Measurements from ENCODE around the gene TOPBP1.

- TF ChIP-seq CTCF (IDR thresholded peaks at IDR 0.05) (no peak), POLR2A (IDR thresholded peaks at IDR 0.05) (no peak)
These were observed 37.7 kb upstream of the TOPBP1 start for GRCh38 chr3:133699467-133699866.
